GDM1 (cell line): ENCODE data around the gene KIF4A.
A peak's percentile ranks its signal among the peaks of the same experiment; 100 is the strongest.
"Not testable (repeated sequence)": the region's sequence is repeated elsewhere in the genome, so short reads cannot be mapped to it uniquely, and the experiment has no call there.

Experiments used
- DNase-seq: peaks from one replicate; lab custom pipeline; 2025; lab: John Stamatoyannopoulos, UW

Gene KIF4A

DNA sequence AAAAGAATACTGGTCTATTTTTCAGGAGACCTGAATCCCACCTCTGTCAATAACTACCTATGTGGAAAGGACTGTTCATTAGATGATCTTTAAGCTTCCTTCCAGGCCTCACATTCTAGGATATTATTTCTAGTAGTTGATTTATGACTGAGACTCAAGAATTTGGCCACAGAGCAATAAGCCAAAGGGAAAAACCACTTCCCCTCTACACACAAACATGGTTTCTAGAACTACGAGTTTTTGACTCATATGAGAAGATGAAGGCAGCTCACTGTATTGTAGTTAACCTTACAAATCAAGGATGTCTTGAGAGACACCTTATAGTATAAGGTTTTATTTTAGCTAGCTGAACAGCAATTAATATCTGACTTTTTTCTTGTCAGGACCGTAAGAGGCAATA, 96.3 kb downstream of the KIF4A start:
- no peak for DNase-seq

- DNase-seq, result no peak
These were observed 109.0 kb downstream of the KIF4A start for GRCh38 chrX:70398899-70399298.

DNA sequence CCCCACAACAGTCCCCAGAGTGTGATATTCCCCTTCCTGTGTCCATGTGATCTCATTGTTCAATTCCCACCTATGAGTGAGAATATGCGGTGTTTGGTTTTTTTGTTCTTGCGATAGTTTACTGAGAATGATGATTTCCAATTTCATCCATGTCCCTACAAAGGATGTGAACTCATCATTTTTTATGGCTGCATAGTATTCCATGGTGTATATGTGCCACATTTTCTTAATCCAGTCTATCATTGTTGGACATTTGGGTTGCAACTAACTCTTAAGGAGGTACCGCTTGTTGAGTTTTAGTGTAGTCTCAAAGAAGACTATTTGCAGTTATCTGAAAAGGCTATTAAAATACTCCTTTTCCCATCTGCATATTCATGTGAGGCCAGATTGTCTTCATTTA, 110.3 kb downstream of the KIF4A start:
- not testable (repeated sequence) for DNase-seq

DNA sequence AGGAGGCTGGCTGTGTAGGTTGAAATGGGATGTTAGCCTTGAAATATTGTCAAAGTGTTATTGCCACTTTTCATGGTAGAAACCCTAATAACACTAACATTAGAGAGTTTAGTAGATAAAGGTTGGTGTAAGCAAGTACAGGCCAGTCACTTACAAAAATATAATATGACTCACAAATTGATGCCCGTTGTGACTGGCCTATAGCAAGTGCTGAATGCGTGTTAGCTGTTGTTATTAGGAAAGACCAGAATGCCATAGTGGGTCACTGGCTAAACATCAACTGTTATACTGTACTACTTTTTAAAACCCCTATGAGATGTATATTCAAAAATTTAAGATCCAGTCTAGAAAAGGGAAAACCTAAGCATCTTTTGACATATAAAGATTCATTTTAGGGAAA, 112.8 kb downstream of the KIF4A start:
- DNase-seq, result no peak

GRCh38 chrX:70405003-70405402, 115.1 kb downstream of the KIF4A start:
- DNase-seq, result no peak

- DNase-seq, result no peak
These were observed 121.0 kb downstream of the KIF4A start for GRCh38 chrX:70410921-70411320.

GRCh38 chrX:70411475-70411874, 121.6 kb downstream of the KIF4A start:
- no peak for DNase-seq

GRCh38 chrX:70421618-70422017, 131.7 kb downstream of the KIF4A start:
- no peak for DNase-seq

DNA sequence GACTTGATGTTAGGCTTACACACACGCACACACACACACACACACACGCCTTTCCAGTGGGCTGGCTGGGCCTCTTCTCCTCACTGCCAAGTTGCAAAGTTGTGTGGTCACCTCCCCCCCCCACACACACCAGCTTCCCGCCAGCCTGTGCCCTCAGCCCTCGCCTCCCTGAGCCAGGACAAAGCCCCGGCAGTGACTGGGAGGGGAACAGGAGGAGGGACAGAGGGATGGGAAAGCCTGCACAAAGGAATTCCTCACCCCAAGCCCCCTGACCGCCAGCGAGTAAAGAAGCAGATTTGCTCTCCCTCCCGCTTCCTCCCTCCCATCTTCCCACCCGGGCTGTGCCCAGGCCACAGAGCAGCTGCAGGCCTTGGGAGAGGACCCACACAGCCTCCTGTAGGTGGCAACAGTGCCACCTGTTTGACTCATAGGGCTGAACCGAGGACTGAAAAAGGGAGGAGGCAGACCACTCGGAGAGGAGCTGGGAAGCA, 133.0 kb downstream of the KIF4A start, which contains the start of gene GDPD2:
Gene GDPD2, plus strand, starts transcription at position 464 of the 491 bp plus-strand sequence. CDS start 1,671 bp downstream, outside the sequence.
- no peak for DNase-seq

- DNase-seq, result no peak
These were observed 134.2 kb downstream of the KIF4A start for GRCh38 chrX:70423936-70424675.

- DNase-seq, result no peak
These were observed 134.9 kb downstream of the KIF4A start for GRCh38 chrX:70424801-70425200.

DNA sequence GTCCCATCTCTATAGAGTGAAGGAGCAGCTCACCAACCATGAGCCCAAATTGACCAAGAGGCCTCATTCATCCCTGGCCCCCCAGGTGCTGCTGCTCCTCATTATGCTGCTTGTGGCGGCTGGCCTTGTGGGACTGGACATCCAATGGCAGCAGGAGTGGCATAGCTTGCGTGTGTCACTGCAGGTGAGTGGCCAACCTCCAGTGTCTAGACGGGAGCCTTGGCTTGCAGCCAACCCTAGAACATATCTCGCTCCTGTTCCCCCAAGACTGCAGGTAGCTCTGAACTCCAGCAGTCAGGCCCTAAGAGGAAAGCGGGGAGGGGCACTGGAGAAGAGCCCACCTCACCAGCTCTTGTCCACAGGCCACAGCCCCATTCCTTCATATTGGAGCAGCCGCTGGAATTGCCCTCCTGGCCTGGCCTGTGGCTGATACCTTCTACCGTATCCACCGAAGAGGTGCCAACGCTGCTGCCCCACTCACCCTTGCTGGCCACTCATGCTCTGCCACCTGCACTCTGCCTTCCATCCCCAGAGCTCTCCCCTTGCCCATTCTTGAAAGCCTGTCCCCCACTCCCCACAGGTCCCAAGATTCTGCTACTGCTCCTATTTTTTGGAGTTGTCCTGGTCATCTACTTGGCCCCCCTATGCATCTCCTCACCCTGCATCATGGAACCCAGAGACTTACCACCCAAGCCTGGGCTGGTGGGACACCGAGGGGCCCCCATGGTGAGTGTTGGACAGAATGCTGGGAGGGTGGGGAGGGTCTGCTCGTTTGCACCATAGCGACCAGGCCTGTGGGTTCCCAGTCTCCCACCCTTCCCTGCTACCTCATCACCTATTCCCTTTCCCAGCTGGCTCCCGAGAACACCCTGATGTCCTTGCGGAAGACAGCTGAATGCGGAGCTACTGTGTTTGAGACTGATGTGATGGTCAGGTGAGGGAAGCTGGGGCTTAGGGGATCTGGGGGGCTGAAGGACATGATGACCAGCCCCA, 136.7 kb downstream of the KIF4A start:
- no peak for DNase-seq

- no peak for DNase-seq
These were observed 137.5 kb downstream of the KIF4A start for GRCh38 chrX:70427365-70427764.

- DNase-seq, result no peak
These were observed 139.9 kb downstream of the KIF4A start for GRCh38 chrX:70429759-70430158.

GRCh38 chrX:70432936-70433847, 143.3 kb downstream of the KIF4A start:
- no peak for DNase-seq

DNA sequence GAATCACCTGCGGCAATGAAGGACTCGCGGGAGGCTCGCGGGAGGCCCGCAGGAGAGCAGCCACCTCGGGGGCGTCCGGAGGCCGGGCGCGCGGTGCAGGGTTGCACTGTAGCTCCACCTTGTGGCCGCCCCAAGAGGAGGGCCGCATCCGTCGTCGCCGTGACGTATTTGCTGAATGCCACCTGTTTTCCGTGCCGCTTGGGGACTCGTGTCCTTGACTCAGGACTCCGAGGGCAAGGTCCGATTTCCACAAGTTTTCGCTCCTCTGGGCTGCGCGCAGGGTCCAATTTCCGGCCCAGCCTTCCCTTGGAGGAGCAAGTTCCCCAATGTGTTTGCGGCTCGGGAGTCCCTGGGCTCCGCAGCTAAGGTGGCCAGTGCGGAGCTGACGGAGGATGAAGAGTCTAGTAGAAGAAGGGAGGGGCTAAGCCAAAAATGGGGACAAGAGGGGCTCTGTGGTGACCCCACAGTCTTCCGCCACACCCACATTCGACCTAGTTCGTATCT, 144.0 kb downstream of the KIF4A start:
- peak; percentile 3 for DNase-seq

DNA sequence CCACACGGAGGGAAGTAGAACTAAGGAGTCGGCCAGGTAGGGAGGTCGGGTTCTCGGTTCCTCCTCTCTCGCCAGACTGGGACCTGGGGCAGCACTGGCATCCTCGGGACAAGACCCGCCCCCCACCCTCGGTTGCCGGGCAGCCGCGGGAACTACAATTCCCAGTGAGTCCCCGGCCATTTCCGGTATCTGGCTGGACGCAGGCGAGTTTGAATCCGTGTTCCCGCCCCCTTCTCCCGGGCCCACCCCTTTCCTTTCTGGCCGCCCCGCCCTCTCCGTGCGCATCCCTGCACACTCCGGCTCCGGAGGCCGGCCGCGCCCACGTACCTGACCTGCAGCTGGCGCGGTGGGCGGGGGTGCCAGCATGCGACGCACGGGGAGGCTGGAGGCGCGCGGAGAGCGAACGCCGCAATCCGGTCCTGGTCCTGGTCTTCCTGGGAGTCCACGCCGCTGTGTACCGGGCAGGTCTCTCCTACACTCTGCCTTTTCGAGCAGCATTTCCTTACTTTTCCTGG, 144.5 kb downstream of the KIF4A start:
- no peak for DNase-seq

DNA sequence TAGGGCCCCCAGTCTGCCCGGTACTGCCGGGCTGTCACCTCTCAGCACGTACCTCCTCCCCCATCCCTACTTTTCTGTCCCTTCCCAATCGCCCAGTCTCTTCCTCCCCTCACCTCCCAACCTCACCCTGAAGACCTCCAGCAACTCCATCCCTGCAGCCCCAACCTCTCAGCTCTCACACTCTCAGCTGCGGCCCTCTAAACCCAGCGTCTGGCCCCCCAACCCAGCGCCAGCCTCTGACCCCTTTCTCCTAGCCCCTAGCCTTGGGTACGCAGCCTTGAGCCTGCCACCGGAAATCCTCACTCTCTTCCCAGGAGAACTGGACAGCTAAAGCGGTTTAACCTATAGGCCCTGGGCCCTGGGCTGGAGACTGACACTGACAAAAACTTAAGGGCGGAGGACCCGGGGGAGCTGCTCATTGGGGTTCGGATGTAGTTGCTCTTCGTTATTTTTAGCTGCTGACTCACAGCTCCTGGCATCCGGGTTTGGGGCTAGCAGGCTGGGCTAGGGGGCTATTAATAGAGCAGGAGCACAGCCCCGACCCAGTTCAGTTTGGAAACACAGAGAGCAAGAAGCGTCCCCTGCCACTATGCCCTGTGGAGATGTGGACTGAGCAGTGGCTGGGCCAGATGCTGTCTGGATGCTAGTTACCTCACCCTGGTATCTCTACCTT, 145.1 kb downstream of the KIF4A start:
- DNase-seq, result no peak

DNA sequence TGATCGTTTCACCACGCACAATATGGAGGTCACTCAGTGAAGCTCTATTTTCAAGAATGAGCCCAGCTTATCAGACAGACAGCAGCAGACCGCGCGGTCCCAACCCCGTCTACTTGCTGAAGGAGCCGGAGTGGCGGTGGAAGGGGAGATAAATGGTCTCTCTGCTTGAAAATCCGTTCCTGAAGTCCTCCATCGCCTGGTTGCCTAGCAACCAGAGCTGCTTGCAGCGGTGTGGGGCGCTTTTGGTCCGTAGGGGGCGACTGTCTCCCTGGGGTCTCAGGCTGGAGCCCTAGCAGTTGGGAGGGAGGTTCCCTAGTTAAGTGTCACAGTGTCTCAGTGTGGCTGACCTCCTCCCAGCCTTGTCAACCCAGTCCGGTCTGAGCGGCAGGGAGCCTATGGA, 146.4 kb downstream of the KIF4A start:
- no peak for DNase-seq

GRCh38 chrX:70437011-70437410, 147.1 kb downstream of the KIF4A start:
- no peak for DNase-seq
